GM23248 (cell line): Measurements from ENCODE around the gene MYG1. TPM values are rescaled to one million over a fixed set of nuclear protein-coding genes. Genes with fewer than 3 reads are reported as not detected.

Source experiments
- DNase-seq: peaks from one replicate; pipeline ENCODE4 v3.0.0-alpha.2; 2015
- H2AFZ ChIP-seq: fragments of 200-600 bp; sonication (generic); 2 replicates; pipeline ENCODE4 v1.6.1; 2016; ENCODE audit warnings: antibody characterized with exemption
- H3F3A ChIP-seq: fragments of 200-600 bp; sonication (generic); 2 replicates; pipeline ENCODE4 v1.6.1; 2016; ENCODE audit warnings: mild to moderate bottlenecking, antibody characterized with exemption, mixed run types; ENCODE audit not compliant: insufficient read depth
- H3K27ac ChIP-seq: fragments of 200-600 bp; sonication (generic); 2 replicates; pipeline ENCODE4 v1.5.1; 2016; ENCODE audit warnings: mild to moderate bottlenecking
- H3K27me3 ChIP-seq: fragments of 200-600 bp; sonication (generic); replicated peaks from 2 replicates; pipeline ENCODE4 v1.6.1; 2016; ENCODE audit warnings: mild to moderate bottlenecking; ENCODE audit not compliant: insufficient read depth
- H3K36me3 ChIP-seq: fragments of 200-600 bp; sonication (generic); 2 replicates; pipeline ENCODE4 v1.6.1; 2016; ENCODE audit warnings: low read depth, mild to moderate bottlenecking
- H3K4me1 ChIP-seq: fragments of 200-600 bp; sonication (generic); 2 replicates; pipeline ENCODE4 v1.6.1; 2016; ENCODE audit warnings: mild to moderate bottlenecking; ENCODE audit not compliant: insufficient read depth
- H3K4me2 ChIP-seq: fragments of 200-600 bp; sonication (generic); one replicate; pipeline ENCODE4 v1.6.1; 2016; ENCODE audit warnings: mild to moderate bottlenecking; ENCODE audit not compliant: unreplicated experiment
- H3K4me3 ChIP-seq: fragments of 200-600 bp; sonication (generic); 2 replicates; pipeline ENCODE4 v1.5.1; 2016; ENCODE audit warnings: mild to moderate bottlenecking
- H3K79me2 ChIP-seq: fragments of 200-600 bp; sonication (generic); 2 replicates; pipeline ENCODE4 v1.6.1; 2016; ENCODE audit warnings: mild to moderate bottlenecking; ENCODE audit not compliant: insufficient read depth
- H3K9ac ChIP-seq: fragments of 200-600 bp; sonication (generic); 2 replicates; pipeline ENCODE4 v1.6.1; 2016; ENCODE audit warnings: mild to moderate bottlenecking
- H3K9me2 ChIP-seq: fragments of 200-600 bp; sonication (generic); 2 replicates; pipeline ENCODE4 v1.6.1; 2016; ENCODE audit warnings: mixed run types, mild to moderate bottlenecking, moderate library complexity; ENCODE audit not compliant: insufficient read depth
- H3K9me3 ChIP-seq: fragments of 200-600 bp; sonication (generic); one replicate; pipeline ENCODE4 v1.6.1; 2017; ENCODE audit warnings: low read depth
- H4K20me1 ChIP-seq: fragments of 200-600 bp; sonication (generic); 2 replicates; pipeline ENCODE4 v1.6.0; 2016; ENCODE audit not compliant: insufficient read depth
- EZH2 ChIP-seq: fragments of 200-600 bp; sonication (generic); IDR thresholded peaks from 2 replicates; pipeline ENCODE4 v1.6.1; 2018; ENCODE audit warnings: antibody characterized with exemption, mild to moderate bottlenecking; ENCODE audit not compliant: insufficient read depth, poor library complexity, severe bottlenecking
- EZH2phosphoT487 ChIP-seq: fragments of 200-600 bp; sonication (generic); IDR thresholded peaks from 2 replicates; pipeline ENCODE4 v1.6.1; 2018; ENCODE audit warnings: antibody characterized with exemption, moderate library complexity, mild to moderate bottlenecking, low read depth; ENCODE audit not compliant: insufficient read depth
- WGBS, 2 experiments: methylation state at CpG; one replicate each; pipeline ENCODE4 v1.1.6; 2015 to 2017; ENCODE audit warnings: low lambda C conversion rate in 2 of 2, low coverage in 1 of 2; ENCODE audit errors: missing lambda C conversion rate in 2 of 2; 5-methylcytosine and 5-hydroxymethylcytosine counted together
- in situ Hi-C: fragments of 300-500 bp; cut with MboI; formaldehyde crosslinking; loops from 2 replicates; pipeline ENCODE4 v1.15.0; 2020
- polyA plus RNA-seq: library from polyadenylated mRNA; unstranded; fragments of >200 nt; fragmentation: Nextera tagmentation; extraction: Ambion mirVana; gene quantifications from 2 replicates; pipeline ENCODE4 v1.2.1, GENCODE V29; 2016
- total RNA-seq: library from RNA; depleted of rRNA; stranded (reverse); fragments of >200 nt; shearing (Covaris generic); gene quantifications from 2 replicates; pipeline ENCODE4 v1.2.3, GENCODE V29; 2014

Gene MYG1
- total and polyA plus RNA-seq, 2 experiments from 2014 or later = 39.6 to 47.8 TPM

DNA sequence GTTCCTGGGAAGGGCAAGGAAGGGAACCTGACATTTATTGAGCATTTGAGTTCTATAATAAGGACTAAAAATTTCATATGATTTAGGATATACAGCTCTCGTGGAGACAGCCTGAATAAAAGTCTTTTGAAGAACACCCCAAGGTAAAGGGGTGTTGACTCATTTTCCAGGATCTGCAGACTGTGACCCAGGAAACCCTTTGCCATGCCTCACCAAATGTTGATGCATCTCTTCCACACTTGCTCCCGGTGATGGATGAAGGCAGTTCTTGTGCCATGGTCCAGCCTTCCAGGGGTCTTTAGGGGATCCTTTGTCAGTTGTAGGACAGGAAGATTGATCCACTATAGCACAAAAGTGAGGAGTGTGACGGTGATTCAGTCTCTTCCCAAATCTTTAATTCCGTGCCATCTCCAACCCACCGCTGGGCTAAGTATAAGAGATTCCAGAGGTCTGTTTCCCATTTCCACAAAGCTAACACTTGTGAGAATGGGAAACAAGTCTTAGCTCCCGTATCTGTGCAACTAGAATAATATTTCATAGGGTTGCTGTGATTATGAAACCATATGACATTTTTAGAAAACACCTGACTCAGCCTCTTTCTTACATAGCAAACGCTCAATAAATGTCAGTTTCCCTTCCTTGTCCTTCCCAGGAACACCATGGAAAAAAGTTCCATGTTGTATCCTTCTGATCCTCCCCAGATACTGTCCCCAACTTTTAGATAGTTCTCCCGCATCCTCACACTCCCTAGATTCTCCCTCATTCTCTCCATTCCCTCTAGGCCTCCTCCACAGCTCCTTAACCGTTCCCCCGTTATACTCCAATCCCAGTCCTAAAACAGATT is 21.1 kb downstream of the MYG1 start:
- Histone ChIP-seq H2AFZ (peak overlapping the region; percentile 96), H3K4me3 (peak overlapping the region; percentile 97), H3K4me1 (peaks cover 12% of the 10 kb centered on the region), H3K79me2 (peaks cover 28% of the 10 kb centered on the region), H3F3A (peaks cover 15% of the 10 kb centered on the region; the same call in 1 of the 2 replicates), H3K9me2 (no peaks in the 10 kb centered on the region), H3K27ac (peak overlapping the region; percentile 87), H3K9ac (peak overlapping the region; percentile 82), H3K4me2 (peak overlapping the region; percentile 87), H3K27me3 (no peaks in the 10 kb centered on the region), H4K20me1 (no peaks in the 10 kb centered on the region), H3K9me3 (no peaks in the 10 kb centered on the region), H3K36me3 (no peaks in the 10 kb centered on the region)
- 9 to 12% methylated on average over 10 of the region's 10 CpGs for WGBS, 2 experiments
- TF ChIP-seq EZH2phosphoT487 = no peak
- no peak for TF ChIP-seq EZH2
- in situ Hi-C loops = no loop called here
- DNase-seq = peak; percentile 64

DNA sequence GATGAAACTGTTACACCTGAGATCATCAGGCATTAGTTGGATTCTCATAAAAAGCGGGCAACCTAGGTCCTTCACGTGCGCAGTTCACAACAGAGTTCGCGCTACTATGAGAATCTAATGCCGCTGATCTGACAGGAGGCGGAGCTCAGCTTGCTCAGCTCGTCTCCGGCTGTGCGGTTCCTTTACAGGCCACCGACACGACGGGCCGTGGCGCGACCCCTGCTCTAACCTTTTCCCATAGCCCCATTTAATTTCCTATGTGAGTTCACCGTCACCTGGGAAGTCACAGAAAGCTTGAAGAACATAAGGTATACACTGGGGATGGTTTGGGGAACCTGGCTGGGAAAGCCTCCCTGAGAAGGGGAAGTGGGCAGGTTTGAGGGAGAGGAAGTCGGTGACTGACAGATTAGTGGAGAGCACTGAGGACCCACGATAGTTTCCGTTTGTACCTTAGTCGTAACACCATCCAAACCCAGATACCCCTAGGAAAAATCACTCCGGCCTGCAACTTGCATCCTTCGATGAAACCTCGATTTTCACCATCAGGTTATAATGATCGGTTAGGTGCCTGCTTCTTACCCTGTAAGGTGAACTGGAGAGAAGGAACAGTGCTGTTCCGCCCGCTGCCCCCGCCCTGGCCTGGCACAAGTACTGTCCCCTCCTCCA is 24.8 kb downstream of the MYG1 start:
- no peaks in the 10 kb centered on the region for H3K27me3 ChIP-seq
- in situ Hi-C loops = no loop called here
- H2AFZ ChIP-seq = peak overlapping the region; percentile 93
- H3K79me2 ChIP-seq = peaks cover 15% of the 10 kb centered on the region
- H3K4me3 ChIP-seq = peak overlapping the region; percentile 87
- DNase-seq = no peak
- no peaks in the 10 kb centered on the region for H4K20me1 ChIP-seq
- H3K9me2 ChIP-seq = no peaks in the 10 kb centered on the region
- peak overlapping the region; percentile 68 for H3K27ac ChIP-seq
- peaks cover 12% of the 10 kb centered on the region for H3K4me1 ChIP-seq
- TF ChIP-seq EZH2phosphoT487 = no peak
- no peak for TF ChIP-seq EZH2
- H3F3A ChIP-seq = peaks cover 20% of the 10 kb centered on the region; the same call in 1 of the 2 replicates
- WGBS, 2 experiments = 56% methylated on average over 28 of the region's 28 CpGs
- no peaks in the 10 kb centered on the region for H3K36me3 ChIP-seq
- no peaks in the 10 kb centered on the region for H3K9me3 ChIP-seq
- peak overlapping the region; percentile 89 for H3K9ac ChIP-seq
- peak overlapping the region; percentile 85 for H3K4me2 ChIP-seq

DNA sequence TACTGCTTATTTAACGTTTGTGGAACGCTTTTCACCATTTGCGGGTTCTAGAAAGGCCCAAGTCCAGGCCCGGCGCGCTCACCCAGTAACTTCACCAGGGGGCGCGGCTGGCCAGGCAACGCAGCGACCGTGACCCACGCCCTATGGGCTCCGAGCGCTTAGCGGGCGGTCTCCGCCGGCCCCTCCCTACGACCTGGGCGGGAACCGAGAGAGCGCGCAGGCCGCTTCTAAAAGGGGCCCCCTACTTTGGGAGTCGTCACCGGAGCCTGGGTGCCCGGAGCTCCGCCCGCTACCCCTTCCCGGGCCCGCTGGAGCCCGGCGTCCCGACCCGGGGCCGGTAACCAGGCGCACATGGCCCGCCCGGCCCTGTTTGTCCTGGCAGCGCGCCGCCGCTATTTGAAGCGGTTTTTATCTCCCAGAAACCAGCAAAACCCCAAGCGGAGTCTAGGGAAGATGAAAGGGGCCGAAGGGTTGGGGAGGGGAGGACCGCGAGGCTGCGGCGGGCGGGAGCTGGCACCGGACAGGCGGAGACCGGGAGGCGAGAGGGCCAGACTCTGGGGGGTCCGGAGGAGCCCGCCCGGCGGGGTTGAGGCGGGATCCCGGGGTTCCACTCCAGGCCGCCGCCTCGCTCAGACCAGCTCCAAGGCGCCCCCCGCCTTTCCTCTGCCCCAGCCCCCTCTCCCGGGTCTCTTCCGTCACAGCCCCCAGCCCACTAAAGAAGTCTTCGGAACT is 25.4 kb downstream of the MYG1 start:
- no peaks in the 10 kb centered on the region for H3K9me3 ChIP-seq
- in situ Hi-C loops = no loop called here
- H3F3A ChIP-seq = peaks cover 20% of the 10 kb centered on the region; the same call in 1 of the 2 replicates
- TF ChIP-seq EZH2phosphoT487 = no peak
- TF ChIP-seq EZH2 = no peak
- H3K4me1 ChIP-seq = peaks cover 10% of the 10 kb centered on the region
- DNase-seq = peak; percentile 98
- H3K27ac ChIP-seq = peak overlapping the region; percentile 68
- WGBS, 2 experiments = 1 to 2% methylated on average over 49 to 64 of the region's 69 CpGs
- no peaks in the 10 kb centered on the region for H3K9me2 ChIP-seq
- peak overlapping the region; percentile 89 for H3K9ac ChIP-seq
- H3K36me3 ChIP-seq = no peaks in the 10 kb centered on the region
- no peaks in the 10 kb centered on the region for H3K27me3 ChIP-seq
- H4K20me1 ChIP-seq = no peaks in the 10 kb centered on the region
- peaks cover 8% of the 10 kb centered on the region for H3K79me2 ChIP-seq
- peak overlapping the region; percentile 93 for H2AFZ ChIP-seq
- H3K4me3 ChIP-seq = peak overlapping the region; percentile 87
- peak overlapping the region; percentile 85 for H3K4me2 ChIP-seq

DNA sequence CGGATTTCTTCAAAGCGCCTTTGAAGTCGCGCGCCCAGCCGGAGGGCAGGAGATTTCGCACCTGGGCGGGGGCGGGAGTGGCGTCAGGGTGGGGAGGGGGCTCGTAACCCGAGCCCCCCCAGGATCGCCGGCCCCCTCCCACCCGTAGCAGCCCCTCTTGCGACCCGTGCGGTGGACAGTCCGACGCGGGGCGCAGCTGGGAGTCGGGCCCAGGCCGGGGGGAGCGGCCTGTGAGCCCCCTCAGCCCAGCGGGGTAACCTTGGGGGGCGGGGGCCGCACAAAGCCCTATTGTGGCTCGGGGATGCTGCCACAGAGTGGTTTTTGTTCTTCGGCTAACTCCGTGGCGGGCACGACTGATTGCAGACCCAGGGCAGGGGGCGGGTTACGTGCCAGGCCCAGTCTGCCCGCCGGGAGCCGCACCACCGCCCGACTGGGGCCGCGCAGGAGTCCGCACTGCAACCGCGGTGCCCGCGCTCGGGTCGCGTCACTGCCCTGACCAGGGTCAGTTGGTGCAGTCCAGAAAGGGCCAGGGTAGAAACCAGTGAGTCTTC is 26.1 kb downstream of the MYG1 start:
- Histone ChIP-seq H2AFZ (peak overlapping the region; percentile 93), H3K27me3 (no peaks in the 10 kb centered on the region), H3K9me2 (no peaks in the 10 kb centered on the region), H3K4me3 (peak overlapping the region; percentile 87), H3K4me2 (peak overlapping the region; percentile 85), H3K4me1 (peaks cover 4% of the 10 kb centered on the region), H3K36me3 (no peaks in the 10 kb centered on the region), H3K27ac (peak overlapping the region; percentile 68), H3K79me2 (peaks cover 2% of the 10 kb centered on the region), H3F3A (peaks cover 14% of the 10 kb centered on the region; the same call in 1 of the 2 replicates), H3K9me3 (no peaks in the 10 kb centered on the region), H4K20me1 (no peaks in the 10 kb centered on the region), H3K9ac (peak overlapping the region; percentile 89)
- in situ Hi-C loops = no loop called here
- 1 to 4% methylated on average over 21 to 50 of the region's 50 CpGs for WGBS, 2 experiments
- peak; percentile 66 for DNase-seq
- TF ChIP-seq EZH2phosphoT487 = no peak
